Activated T-helper 9 cell treated with anti-CD3 and anti-CD28 coated beads, Interleukin-2, amount 50 U/mL, for 16 hours (primary cell): ENCODE data around the gene DCHS2.

Experiments used
- DNase-seq: peaks from one replicate; pipeline ENCODE4 v3.0.0-alpha.2; 2020; ENCODE audit warnings: low read depth

Gene DCHS2

GRCh38 chr4:154390324-154390723 is 101.3 kb downstream of the DCHS2 start:
- DNase-seq: no peak

DNA sequence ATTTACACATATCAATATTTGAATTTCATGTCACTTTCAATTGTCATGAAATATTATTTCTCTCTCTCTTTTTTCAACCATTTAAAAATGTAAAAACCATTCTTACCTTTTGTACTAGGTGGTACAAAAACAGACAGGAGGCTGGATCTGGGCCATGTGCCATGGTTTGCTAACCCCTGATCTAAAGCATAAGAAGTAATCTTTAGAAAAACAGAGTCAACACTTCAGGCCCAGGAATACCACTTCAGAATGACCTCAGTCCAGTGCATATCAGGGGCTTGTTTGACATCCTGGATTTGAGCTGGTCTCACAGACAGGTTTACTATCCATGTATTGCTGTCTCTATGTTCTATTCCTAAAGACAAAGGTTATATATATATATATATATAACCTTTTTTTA is 102.5 kb downstream of the DCHS2 start:
- no peak for DNase-seq

DNA sequence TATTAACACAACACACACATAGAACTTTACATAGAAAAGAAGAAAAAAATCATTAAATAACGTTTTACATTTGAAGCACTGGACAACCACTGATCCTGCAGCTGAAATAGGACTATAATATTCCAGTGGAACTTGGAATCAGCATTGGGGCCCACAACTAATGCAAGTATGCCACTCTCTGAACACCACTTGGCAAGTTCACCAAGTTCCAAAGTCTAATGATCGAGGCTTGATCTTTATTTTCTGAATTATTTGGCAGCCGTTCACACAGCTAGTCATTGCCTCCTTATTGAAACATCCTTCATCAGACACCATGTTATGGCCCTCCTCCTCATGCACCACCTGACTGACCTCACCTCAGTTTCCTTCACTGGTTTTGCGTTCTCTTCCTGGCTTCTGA is 107.6 kb downstream of the DCHS2 start:
- DNase-seq: no peak

GRCh38 chr4:154376486-154376885 is 115.1 kb downstream of the DCHS2 start:
- DNase-seq: no peak

DNA sequence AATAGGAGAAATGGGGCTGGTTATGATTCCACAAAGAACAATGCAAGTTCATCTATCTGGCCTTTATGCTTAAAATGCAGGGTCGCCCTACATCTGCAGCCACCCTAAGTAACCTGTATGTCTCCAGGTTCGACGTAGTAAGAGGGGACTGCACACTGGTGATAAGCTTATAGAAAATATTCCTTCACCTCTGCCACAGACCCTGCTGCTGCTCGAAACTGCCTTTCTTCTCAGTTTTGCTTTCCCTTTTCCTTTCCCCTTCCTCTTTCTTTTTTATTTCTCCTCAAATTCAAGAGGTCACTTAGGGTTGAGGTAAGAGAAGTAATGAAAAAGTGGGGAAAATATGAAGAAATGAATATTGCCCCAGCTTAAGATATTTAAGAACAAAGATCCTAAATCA is 123.5 kb downstream of the DCHS2 start:
- no peak for DNase-seq

GRCh38 chr4:154367659-154368058 is 123.9 kb downstream of the DCHS2 start:
- DNase-seq: no peak

GRCh38 chr4:154366956-154367355 is 124.6 kb downstream of the DCHS2 start:
- no peak for DNase-seq

DNA sequence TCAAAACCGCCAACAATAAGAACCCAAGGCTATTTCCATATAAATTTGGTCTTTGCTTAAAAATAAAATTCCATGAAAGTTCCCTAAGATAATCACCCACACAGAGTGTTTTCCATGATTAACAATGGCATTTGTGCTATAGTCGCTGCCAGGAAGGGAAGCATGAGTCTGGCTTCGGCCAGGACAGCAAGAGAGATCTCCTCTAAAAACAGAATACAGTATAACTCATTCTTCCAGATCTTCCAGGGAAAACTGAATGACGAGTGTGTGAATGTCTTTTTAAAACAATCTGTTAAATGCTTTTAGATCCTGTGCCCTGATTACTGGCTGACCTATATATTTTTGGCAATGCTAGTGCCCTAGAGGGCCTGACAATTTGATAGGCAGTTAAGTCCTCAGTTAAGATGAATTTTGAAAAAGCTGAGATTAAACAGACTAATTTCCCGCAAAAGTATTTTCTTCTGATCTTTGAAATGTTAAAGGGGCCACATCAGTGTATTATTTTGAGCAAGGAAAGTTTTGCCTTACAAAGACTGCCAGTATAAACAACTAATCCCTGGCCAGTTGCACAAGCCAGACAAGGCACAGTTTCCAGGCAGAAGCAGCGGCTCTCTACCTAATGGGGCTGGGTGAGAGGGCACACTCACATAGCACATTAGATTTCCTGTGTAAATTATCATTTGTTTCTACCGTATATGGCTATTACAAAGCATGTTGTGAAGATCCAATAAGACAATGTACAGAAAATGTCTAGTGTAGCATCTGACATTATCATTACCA is 127.3 kb downstream of the DCHS2 start:
- DNase-seq: no peak

GRCh38 chr4:154361450-154361849 is 130.1 kb downstream of the DCHS2 start:
- DNase-seq: no peak

- no peak for DNase-seq
These were observed 131.1 kb downstream of the DCHS2 start for GRCh38 chr4:154360491-154360890.

- no peak for DNase-seq
These were observed 136.7 kb downstream of the DCHS2 start for GRCh38 chr4:154354883-154355282.

DNA sequence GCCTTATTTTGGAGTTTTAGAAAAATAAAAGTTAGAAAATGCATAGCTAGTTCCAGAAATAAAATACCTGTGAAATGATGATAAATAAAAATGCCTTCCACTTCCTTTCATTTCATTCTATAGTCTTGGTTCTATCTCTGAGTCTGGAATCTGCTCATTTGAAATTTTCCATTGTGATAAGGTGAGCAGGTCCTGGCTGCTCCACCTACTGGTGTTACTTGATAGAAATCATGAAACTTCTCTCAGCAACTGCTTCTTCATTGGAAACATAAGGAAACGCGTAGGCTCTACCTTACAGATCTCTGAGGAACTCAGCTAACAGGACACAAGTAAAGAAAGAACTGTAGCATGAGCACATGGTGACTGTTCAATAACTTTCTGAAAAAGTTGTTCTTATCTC is 141.8 kb downstream of the DCHS2 start:
- DNase-seq: no peak

DNA sequence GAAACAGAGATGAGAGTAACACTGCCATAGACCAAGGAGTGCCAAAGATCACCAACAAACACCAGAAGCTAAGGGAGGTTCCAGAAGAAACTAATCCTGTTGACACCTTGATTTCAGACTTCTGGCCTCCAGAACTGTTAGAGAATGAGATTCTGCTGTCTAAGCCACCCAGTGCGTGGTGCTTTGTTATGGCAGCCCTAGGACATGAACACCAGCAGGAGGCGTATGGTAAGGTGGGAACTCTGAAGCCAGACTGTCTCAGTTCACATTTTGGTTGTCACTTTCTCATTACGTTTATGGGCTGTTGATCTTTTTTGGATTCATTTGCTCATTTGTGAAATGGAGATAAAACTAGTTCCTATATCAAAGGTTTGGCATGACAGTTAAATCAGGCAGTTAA is 142.9 kb downstream of the DCHS2 start:
- no peak for DNase-seq

DNA sequence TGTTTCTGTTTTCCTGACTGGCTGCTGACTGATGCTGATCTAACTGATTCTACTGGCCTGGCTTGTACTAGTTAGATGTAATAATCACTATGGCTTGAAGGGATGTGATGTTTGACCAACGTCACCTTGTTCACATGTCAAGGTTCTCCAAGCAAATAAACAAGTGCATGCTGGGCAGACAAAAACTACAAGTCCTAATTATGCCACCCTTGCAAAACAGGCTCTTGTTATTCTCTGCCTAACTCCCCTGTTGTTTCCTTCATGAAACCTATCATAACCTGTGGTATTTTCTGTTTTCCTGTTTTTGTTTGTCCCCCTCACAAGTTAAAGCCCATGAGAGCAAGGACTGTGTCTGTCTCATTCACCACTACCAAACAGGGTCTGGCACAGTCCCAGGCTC is 146.2 kb downstream of the DCHS2 start:
- DNase-seq: no peak

GRCh38 chr4:154344686-154345085 is 146.9 kb downstream of the DCHS2 start:
- DNase-seq: no peak

- no peak for DNase-seq
These were observed 147.9 kb downstream of the DCHS2 start for GRCh38 chr4:154343651-154344050.

DNA sequence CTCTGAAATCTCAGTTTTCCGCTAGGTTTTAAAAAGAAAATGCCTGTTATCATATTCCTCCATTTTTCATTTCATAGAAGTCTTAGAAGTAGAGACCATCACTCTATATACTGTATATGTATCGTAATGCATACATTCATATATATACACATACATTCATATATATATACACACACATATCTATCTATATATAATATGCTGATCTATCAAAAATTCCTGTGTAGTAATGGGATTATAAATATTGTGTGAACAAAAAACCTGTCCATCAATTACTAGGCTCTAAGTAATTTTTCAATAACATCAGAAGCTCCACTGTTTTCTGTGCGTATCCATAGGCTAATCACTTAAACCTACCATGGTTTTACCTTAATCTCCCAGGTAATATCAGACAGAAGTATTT is 150.2 kb downstream of the DCHS2 start:
- DNase-seq: no peak

DNA sequence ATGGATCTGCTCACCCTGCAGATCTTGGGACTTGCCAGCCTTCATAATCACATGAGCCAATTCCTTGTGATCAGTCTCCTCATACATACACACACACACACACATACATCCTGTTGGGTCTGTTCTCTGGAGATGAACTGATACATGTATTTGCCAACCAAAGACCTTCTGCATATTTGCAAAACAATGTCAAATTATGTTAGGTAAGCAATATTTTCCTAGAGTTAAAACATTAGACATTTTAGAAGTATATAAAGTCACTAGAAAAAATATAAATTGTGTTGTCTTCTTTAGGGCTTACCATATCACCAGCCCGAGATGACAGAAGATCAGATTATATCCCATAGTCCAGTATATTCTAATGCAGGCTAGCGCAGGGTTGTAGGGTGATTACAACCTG is 156.0 kb downstream of the DCHS2 start:
- no peak for DNase-seq

- DNase-seq: peak; percentile 12
These were observed 158.7 kb downstream of the DCHS2 start for GRCh38 chr4:154332681-154333421.

DNA sequence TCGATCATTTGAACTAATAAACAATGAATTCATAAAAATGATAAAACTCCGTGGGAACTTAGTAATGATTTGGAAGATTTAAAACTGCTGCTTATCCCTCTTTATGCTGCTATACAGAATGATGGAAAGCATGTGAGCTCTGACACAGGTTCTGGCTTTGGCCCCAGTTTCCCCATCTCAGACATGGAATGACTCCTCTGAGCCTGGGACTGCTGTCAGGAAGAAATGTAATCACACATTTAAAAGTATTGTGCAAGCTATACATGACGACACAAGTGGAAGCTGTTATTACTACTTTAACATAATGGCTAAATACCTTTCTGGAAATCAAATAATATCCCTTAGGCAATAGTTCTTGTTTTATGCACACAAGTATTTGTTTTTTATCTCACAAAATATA is 161.7 kb downstream of the DCHS2 start:
- DNase-seq: no peak

DNA sequence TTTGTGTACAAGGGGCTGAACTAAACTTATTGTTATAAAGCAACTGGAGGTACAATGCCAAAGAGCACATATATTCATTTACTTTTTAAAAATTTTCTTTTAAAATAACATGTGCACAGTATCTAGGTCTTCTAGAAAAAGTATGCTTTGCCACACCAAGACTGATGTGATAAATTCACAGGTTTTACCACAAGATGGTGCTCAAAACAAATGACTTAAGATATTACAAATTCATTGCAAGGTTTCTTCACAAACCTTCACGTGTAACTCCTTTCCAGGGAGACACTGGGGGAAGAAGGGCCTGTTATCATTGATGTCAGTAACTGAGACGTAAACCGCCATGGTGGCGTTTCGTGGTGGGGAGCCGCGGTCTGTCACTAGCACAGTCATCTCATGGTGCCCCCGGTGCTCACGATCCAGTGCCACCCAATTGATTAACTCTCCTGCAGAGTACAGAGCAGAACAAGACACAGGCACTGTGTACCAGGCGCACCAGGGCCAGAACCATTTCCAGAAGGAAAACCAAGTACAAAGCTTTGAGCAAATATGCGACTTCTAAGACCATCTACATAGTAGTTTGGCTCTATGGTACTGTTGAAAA is 162.2 kb downstream of the DCHS2 start:
- DNase-seq: no peak

- DNase-seq: no peak
These were observed 163.6 kb downstream of the DCHS2 start for GRCh38 chr4:154328030-154328429.

DNA sequence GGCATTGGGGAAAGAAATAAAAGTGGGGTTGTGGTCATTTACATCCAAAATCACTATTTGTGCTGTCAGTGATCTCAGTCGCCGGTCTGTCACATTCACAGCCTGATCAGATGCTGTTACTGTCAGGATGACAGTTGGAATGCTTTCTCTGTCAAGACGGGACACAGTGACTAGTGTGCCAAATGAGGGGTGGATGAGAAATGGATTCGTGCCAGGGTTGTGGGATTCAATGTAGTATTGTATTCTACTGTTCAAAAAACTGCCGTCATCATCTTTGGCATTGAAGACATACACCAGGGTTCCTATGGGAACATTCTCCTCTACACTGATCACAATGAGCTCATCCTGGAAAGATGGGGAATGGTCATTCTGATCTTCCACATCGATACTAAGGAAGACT is 171.1 kb downstream of the DCHS2 start:
- DNase-seq: no peak
